ENCODE data around the gene P3H3.

Gene P3H3

DNA sequence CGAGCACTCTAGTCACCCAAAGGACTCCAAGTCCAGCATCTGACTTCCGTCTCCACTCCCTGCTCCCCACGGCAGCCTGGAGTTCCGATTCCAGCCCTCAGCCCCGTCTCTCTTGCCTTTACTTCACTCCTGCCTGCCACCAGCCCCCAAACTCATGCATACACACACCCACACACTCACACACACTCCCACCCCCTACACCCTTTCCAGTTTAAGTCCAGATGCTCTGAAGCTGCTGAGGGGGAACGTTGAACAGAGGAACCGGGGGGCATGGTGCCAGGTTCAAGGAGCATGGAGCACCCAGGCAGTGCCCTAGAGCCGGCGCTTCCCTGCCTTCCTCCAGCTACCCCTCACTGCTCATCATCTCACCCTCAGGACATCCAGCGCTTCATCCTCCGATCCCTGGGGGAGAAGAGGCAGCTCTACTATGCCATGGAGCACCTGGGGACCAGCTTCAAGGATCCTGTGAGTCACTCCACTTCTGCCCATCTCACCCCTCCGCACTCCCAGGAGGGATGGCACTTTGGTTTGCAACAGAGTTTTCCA is 3.3 kb downstream of the P3H3 start:
- Histone ChIP-seq H3K4me3 (ENCODE audit: low read depth, low read length) (no peak overlapping the region), H3K27ac (no peak overlapping the region), H3K27me3 (replicated peaks) (no peaks in the 10 kb centered on the region), H3K36me3 (replicated peaks) (peaks cover 45% of the 10 kb centered on the region)
- no peak for DNase-seq
- in situ Hi-C loops (cut with HindIII; ENCODE audit: low pct_ligation_motif_present, low sequenced_read_pairs): no loop called here
- TF ChIP-seq CTCF (IDR thresholded peaks at IDR 0.05; ENCODE audit: low read depth, low read length, missing control alignments): no peak

DNA sequence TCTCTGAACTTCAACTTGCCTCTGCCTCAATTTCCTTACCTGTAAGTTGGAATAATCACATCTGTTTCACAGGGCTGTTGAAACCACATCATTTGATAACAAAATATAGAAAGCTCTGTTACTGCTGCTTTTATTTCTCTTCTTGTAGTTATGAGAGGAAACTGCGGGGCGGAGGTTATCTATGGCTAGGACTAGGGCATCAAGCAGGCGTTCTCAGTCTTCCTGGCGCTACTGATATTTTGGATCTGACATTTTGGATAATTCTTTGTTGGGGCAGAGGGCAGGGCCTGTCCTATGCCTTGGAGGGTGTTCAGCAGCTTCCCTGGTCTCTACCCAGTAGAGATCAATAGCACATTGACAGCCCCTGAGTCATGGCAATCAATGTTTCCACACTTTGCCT is 3.9 kb downstream of the P3H3 start:
- no peak for DNase-seq
- H3K36me3 ChIP-seq (replicated peaks): peaks cover 51% of the 10 kb centered on the region
- H3K4me3 ChIP-seq (ENCODE audit: low read depth, low read length): no peak overlapping the region
- H3K27me3 ChIP-seq (replicated peaks): no peaks in the 10 kb centered on the region
- H3K27ac ChIP-seq: no peak overlapping the region
- in situ Hi-C loops (cut with HindIII; ENCODE audit: low pct_ligation_motif_present, low sequenced_read_pairs): no loop called here
- TF ChIP-seq CTCF (IDR thresholded peaks at IDR 0.05; ENCODE audit: low read depth, low read length, missing control alignments): no peak

DNA sequence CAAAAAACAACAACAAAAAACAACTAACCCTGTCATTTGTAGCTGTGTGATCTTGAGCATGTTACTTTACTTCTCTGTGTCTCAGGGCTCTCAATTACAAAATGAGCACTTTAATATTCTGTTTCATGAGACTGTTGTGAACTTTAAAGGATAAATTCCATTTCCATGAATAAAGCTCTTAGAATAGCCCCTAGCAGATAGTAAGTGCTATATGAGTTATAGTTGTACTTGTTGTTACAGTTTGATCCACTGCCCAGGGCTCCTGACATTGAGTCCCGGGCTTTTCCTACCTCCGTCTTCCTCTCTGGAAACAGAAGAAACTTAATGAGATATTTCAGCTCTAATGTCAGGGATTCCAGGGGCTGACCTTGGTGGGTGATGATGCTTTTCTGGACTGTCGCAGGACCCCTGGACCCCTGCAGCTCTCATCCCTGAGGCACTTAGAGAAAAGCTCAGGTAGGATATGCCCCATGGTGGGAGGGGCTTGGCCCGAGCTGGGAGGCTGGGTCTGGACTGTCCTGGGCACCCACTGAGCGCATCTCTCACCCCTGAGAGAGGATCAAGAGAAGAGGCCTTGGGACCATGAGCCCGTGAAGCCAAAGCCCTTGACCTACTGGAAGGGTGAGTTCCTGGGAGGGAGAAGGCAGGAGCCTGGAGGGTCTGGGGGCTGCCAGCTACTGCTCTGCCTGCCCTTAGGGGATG is 5.1 kb downstream of the P3H3 start:
- no peak overlapping the region for H3K27ac ChIP-seq
- peaks cover 63% of the 10 kb centered on the region for H3K36me3 ChIP-seq (replicated peaks)
- no peak for TF ChIP-seq CTCF (IDR thresholded peaks at IDR 0.05; ENCODE audit: low read depth, low read length, missing control alignments)

GRCh38 chr12:6834254-6834653 is 6.0 kb downstream of the P3H3 start:
- Histone ChIP-seq H3K27ac (no peak overlapping the region), H3K27me3 (replicated peaks) (no peaks in the 10 kb centered on the region), H3K36me3 (replicated peaks) (peaks cover 72% of the 10 kb centered on the region), H3K4me3 (ENCODE audit: low read depth, low read length) (no peak overlapping the region)
- no peak for DNase-seq
- TF ChIP-seq CTCF (IDR thresholded peaks at IDR 0.05; ENCODE audit: low read depth, low read length, missing control alignments): no peak
- in situ Hi-C loops (cut with HindIII; ENCODE audit: low pct_ligation_motif_present, low sequenced_read_pairs): no loop called here

More for the DNA sequence above, 5.1 kb downstream of the P3H3 start:
- no peak for DNase-seq
- in situ Hi-C loops (cut with HindIII; ENCODE audit: low pct_ligation_motif_present, low sequenced_read_pairs): no loop called here
- Histone ChIP-seq H3K4me3 (ENCODE audit: low read depth, low read length) (no peak overlapping the region), H3K27me3 (replicated peaks) (no peaks in the 10 kb centered on the region)

GRCh38 chr12:6834873-6835272 is 6.7 kb downstream of the P3H3 start:
- no peak for TF ChIP-seq CTCF (IDR thresholded peaks at IDR 0.05; ENCODE audit: low read depth, low read length, missing control alignments)
- in situ Hi-C loops (cut with HindIII; ENCODE audit: low pct_ligation_motif_present, low sequenced_read_pairs): no loop called here
- Histone ChIP-seq H3K27me3 (replicated peaks) (no peaks in the 10 kb centered on the region), H3K4me3 (ENCODE audit: low read depth, low read length) (no peak overlapping the region), H3K27ac (no peak overlapping the region), H3K36me3 (replicated peaks) (peaks cover 79% of the 10 kb centered on the region)
- no peak for DNase-seq

DNA sequence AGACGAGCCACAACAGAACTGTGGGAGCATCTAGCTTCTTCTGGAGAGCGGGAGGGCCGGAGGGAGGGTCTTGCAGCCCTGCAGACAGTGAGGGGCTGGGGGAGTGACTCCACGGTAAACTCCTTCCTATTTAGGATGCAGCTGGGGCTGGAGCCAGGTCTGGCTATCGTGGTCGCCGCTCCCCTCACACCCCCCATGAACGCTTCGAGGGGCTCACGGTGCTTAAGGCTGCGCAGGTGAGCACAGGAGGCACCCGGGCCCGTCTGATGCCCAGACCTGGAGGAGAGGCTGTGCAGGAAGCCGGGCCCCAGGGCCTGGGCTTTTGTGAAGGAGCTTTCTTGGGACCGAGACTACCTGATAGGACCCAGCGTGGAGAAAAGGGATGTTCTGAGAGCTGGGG is 8.6 kb downstream of the P3H3 start:
- Histone ChIP-seq H3K4me3 (ENCODE audit: low read depth, low read length) (no peak overlapping the region), H3K36me3 (replicated peaks) (peaks cover 67% of the 10 kb centered on the region), H3K27me3 (replicated peaks) (no peaks in the 10 kb centered on the region), H3K27ac (no peak overlapping the region)
- DNase-seq: no peak
- in situ Hi-C loops (cut with HindIII; ENCODE audit: low pct_ligation_motif_present, low sequenced_read_pairs): no loop called here
- no peak for TF ChIP-seq CTCF (IDR thresholded peaks at IDR 0.05; ENCODE audit: low read depth, low read length, missing control alignments)

Data from brain microvascular endothelial cell (primary cell).